Measurements from ENCODE around the gene HPGD.
"Not testable (repeated sequence)": the region's sequence is repeated elsewhere in the genome, so short reads cannot be mapped to it uniquely, and the experiment has no call there.

Gene HPGD

DNA sequence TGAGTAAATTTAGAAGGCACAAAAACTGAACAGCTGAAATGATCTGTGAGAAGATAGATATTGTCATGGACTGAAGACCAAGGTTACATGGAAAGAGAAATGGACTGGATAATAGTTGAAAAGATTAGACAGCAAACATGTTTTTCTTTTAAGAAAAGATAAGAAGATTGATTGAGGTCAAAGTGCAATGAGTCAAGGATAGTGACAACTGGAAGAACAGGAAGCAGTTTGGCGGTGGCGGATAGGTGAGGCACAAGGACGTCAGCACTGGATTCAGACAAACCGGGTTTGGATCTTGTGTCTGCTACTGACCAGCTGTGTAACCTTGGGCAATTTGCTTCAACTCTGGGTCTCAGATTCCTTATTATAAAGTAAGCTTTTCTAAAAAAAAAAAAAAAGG, 2.0 kb upstream of the HPGD start:
- no peak for DNase-seq

DNA sequence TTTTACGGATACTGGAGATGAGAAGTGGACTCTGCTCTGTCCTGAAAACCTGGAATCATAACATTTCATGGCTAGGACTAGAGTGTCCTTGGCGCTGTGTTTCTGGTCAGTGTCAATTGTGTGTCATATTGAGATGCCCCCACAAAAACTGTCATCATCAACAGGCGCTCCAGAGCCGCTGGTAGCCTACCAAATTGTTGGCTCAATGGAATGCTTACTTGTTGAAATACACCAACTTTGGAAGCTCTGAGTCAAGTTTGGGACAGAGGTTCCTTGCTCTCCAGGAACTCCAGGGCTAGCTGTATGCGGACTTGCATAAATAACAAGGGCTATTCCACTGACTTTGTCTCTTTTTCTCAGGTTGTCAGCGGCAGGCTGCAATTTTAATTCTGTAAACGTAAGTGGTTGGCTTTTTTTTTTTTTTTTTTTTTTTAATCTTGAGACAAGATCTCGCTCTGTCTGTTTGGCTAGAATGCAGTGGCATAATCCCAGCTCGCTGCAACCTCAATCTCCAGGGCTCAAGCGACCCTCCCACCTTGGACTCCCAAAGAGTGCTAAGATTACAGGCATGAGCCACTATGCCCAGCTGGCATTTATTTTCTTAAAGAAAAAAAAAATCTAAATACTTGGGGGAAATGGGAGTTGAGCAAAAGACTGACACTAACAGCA, 871 bp upstream of the HPGD start:
- no peak for DNase-seq

DNA sequence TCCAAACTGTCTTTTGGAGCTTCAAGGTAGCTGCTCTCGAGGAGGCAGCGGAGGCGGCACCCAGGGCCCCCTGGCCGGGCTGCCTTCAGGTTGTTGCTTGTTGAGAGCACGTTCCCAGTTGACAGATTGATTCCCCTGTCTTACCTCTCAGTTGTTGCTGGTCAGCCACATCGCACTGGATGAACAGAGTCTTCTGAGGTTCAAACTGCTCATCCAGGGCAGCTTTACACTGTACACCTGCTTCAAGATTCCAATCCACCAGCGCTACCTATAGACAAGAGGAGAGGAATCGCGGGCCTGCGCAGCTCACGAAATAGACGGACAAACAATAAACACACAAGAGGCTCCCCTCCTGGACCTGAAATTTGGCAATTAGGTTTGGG, 497 bp downstream of the HPGD start:
- DNase-seq = peak in 1 of 2 experiments; percentile 11

DNA sequence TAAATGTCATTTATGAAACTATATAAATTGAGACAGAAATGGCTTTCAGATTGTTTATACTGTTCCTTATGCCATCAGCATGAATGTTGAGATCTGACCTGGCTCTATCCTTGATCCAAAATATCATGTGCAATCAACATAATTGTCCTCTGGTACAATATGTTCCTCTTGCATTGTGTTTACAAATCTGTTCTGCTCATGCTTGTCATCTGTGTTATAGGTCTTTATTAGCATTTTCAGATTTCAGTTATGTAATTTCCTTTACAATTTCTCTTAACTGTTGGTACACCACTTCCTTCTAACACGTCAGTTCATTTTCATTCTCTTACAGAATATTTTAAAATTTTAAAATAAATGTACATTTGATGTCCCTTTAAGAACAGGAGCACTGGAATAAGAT, 1.6 kb downstream of the HPGD start:
- no peak for DNase-seq

DNA sequence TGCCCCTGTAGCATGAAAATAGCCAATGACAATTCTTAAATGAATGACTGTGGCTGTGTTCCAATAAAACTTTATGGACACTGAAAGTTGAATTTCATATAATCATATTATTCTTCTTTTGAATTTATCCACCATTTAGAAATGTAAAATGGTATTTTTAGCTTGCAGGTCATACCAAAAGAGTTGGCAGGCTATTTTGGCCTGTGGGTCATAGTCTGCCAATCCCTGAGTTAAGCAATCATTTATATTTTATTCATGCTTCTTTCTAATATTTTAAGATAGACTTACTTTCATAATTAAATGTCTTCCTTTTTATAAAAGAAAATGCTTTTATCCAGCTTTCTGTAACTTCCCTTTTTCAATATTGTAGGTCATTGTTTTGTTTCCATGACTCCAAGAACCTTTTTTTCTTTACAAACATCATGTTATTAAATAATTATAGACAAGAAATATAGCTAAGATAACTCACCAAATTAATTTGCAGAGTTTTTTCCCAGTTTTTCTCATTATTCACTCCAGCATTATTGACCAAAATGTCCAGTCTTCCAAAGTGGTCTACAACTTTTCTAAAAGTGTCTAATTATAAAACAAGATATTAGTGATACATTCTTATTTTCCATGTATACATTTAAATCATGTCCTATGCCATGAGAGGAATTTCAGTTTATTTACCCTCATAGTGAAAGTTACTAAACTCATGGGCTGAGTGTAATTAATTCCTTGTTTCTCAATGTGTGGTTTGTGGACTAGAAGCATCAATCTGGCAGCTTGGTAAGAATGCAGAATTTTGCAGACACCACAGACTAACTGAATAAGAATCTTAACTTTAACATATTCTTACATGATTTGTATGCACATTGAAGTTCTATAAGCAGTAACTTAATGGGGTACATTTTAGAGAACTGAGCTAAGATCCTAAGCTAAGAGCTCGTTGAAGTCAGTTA, 4.5 kb downstream of the HPGD start:
- no peak for DNase-seq

DNA sequence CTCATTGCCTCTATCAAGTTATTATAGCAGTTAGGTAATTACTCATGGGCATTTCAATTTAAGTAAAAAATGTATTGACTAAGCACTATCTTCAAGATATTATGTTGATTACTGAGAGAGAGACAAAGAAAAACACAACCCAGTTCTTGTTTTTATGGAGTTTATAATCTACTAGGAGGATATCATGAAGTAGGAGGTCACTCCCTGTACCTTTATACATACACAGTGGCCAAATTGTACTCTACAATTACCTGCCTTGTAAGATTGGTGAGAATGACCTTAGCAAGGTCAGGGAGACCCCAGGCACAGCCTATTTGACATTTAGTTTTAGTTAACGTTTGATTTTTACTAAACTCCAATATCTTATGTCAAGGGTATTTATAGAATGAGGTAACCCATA, 5.5 kb downstream of the HPGD start:
- DNase-seq = no peak

DNA sequence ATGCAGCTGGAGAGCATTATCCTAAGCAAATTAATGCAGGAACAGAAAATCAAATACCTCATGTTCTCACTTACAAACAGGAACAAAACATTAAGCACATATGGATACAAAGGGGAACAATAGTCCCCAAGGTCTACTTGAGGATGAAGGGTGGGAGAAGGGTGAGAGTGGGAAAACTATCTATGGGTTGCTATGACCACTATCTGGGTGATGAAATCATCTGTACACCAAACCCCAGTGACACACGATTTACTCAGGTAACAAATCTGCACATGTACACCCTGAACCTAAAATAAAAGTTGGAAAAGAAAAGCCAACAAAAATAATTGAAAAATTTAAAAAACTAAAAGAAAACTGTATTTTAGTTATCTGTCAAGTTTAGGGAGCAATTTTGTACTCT, 5.9 kb downstream of the HPGD start:
- no peak for DNase-seq

DNA sequence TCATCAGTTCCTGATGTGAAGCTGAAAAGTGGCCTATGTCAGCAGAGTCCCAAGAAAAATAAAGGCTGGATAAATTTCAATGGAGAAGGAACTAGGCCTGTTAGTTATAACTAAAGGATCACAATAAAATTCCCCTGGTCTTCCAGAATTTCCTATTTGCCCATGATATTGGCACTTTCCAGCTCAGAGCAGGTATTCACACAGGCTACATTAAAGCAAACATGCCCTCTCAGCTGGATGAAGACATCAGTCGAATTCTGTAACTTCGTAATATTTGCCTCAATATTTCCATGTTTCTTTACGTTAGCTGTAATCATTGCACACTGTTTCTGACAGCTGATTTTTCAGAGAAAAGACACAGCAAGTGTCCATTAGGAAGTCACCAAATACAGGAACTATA, 9.5 kb downstream of the HPGD start:
- no peak for DNase-seq

DNA sequence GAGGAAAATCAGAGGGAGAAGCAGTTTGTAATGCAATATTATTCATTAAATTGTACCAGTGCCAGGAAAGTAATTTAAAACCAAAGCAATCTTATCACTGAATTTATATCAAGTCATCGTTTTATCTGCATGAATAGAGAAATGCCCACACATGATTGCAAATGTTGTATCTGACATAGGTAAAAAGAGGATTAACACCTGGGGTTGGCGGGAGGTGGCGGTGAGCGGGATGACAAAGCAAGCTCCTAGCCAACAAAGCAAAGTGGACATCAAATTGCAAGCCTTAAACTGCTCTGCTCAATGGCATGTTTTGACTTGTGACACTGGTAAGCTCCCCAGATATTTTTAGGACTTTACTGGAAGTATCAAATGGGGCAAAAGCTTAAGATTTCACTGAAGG, 16.4 kb downstream of the HPGD start:
- DNase-seq = no peak

DNA sequence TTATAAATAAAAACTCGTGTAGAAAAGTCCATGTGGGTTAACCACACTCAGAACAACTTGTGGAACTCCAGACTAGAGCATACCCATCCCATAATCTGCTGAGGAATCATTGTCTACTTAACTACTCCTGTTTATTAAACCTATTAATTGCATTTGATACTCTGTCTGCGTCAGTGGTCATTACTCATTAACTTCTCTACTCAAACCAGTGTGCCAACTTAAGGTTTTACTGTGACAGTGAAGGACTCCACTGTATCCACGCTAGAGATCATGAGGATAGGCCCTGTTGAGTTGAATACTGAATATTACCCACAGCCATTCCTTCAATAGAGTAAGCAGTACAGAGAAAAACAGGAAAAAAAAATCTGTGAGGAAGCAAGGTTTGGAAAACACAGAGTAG, 17.3 kb downstream of the HPGD start:
- DNase-seq = no peak

DNA sequence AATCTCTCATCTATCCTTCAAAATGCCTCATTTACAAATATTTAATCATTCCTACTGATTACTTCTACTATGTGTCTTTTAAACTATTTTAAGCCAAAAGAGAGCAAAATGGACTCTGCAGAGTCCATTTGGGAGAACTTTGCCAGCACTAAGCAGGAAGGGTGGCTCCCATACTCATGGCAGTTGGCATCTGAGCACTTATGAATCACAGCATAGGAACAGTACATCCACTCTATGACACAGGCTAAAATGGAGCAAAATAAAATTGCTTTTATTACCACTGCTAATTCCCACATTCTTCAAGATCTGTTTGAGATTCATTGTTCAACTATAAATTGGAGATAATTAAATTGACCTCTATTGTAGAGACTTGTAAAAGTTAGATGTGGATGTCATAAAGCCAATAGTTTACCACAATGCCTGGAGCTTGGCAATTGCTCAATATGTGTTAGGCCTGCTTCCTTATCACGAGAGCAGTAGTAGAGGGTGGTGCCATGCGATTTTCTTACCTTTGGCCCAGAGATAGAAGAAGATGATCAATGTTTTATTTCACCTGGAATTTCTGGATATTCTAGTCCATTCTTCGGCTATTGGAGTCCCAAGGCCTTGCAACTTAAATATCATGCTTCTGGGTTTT, 19.1 kb downstream of the HPGD start:
- DNase-seq = no peak

DNA sequence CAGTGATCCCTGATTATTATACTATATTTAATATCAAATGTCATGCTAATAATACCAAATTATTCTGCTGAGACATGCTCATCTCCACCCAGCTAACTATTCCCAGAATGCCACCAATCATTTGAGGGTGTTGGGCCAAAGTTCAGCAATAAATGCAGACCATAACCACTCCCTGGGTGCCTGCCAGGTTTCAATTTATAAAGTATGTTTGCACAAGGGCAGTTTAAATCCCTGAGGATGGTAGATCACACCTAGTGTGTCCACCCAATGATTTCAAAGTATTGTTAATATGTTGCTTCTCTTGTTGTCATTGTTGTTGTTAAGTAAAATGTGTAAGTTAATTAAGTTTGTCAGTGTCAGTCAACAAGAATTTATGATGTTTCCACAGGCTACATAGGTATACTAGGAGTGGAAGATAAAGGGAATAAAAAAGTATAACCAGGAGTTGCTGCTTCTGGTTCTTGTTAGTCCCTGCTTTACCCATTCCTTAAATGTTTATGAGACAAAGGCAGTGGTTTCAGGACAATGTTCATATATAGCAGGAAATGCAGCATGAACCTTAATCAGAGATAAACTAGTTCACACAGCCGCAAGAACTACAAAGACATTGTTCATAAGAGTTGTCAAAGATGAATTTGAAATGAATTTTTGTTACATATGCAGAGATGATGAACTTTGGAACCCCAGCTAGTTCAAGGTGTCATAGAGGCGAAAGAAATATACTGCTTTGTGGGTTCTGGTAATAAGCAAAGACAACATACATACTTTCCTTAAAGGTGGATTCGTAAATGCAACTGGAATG, 25.5 kb downstream of the HPGD start:
- DNase-seq = peak; percentile 1 to 14

DNA sequence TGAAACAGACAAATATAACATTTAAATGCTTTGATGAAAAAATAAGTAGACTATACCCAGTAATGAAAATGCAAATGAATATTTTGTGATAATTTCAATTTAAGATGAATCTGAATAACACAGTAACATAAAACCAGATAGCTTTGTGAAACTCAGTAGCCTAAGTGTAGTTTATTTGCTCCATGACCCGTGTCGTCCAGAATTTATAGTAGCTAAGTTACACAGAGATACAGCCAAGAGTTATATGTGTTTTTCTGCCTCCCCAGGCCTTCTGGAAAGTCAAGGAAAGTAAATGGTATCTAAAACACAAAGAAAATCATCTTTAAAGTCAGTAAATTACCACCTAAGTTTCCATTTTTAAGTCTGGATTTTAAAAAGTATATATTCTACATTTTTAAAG, 26.7 kb downstream of the HPGD start:
- no peak for DNase-seq

DNA sequence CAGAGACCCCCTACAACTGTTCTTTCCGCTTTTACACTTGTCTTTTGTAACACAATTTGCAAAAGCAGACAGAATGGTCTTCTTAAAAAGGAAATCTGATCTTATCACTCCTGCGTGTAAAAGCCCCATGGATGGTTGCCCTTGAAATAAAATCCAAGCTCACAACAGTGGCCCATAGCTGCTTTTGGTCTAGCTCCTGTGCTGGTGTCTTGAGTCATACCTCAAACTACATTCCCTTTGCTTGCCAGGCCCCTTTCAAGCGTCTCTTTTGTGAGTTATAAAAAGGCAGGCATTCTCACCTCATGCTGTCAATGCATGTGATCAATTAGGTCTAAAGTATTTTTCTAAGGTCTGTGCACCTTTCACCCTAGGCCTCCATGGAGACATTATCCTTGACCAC, 27.6 kb downstream of the HPGD start:
- DNase-seq = no peak

DNA sequence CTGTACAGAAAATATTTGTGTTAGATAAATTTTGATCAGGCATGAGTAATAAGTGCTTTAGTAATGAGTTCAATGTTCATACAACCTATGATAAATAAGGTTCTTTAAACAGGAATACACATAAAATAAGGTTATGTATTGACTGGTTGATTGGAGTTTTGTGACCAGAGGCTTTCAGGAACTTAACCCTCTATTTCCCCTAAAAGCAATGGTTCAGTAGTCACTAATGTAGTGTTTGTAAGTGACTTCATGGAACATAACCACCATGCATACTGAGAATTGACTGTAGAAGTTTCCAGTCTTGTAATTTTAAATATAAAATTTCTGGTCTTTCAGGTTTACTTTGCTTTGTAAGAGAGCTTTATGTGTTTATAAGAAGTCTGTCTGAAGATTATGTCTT, 28.1 kb downstream of the HPGD start:
- no peak for DNase-seq

DNA sequence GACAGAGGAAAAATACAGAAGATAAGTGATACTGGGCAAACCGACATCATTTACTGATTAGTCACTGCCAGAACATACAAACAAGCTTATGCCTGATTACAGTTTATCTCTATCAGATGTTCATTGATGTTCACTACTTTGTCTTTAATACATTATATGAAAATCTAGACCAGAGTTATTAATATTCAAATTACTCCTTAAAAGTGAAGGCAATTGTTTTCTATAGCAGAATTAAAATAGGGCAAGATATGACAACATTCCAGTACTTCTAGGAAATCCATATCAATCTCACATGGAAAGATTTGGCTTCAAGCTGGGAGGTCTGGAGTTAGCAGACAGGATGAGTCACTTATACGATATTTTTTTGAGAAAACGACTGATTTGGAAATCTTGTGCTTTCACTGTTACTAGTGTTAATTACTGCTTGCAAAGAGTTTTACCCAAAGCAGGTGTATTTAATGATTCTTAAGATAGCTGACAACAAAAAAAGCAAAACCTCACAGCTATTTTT, 31.8 kb downstream of the HPGD start:
- no peak for DNase-seq

DNA sequence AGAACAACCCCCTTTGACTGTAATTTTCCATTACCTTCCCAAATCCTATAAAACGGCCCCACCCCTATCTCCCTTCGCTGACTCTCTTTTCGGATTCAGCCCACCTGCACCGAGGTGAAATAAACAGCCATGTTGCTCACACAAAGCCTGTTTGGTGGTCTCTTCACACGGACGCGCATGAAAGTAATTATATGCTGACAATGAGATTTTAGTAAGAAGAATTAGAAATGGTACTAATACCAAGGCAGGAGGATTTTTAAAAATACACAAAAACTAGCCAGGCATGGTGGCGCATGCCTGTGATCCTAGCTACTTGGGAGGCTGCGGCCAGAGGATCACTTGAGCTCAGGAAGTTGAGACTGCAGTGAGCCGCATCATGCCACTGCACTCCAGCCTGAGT, 33.9 kb downstream of the HPGD start:
- not testable (repeated sequence) for DNase-seq

DNA sequence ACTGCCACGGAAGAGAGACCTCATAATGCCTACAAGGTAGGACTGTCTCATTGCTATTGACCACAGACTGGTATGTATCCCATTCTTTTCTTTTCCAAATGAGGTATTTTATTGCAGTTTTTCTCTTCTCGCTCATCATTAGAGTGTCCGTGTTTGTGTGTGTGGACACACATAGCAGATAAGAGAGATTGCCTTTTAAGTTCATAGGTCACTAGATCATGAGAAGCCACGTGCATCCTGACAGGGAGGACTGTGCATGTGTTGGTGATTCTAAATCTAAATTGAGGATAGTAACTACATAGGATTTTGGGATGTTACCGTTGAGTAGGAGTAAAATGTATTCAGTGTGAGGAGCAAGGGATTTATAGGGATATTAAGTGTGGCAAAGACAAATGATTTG, 37.3 kb downstream of the HPGD start:
- DNase-seq = no peak

DNA sequence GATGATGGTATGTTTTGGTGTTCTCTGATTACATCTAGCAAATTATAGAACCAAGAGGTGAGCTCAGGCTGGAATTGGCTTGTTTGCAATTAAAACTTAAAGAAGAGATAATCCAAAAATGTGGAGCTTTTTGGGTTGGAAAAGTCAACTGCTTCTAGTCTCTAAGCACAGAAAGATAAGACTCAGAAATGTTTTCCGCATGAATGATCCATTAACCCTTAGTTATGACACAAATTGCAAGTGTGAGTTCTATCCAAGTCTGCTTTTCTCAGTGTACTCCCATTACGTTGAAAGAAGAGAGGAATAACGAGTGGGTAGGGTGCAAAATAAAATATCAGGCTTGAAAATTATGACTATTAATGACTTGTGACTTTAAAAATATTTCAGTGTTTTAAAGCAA, 38.5 kb downstream of the HPGD start:
- no peak for DNase-seq

DNA sequence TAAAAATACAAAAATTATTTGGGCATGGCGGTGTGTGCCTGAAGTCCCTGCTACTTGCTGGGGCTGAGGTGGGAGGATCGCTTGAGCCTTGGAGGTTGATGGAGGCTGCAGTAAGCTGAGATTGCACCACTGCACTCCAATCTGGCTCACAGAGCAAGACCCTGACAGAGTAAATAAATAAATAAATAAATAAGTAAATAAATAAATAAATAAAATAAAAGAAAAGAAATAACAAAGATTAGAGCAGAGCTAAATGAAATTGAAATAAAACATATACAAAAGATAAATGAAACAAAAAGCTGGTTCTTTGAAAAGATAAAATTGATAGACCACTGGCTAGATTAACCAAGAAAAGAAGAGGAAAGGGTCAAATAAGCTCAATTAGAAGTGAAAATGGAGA, 43.1 kb downstream of the HPGD start:
- no peak for DNase-seq

DNA sequence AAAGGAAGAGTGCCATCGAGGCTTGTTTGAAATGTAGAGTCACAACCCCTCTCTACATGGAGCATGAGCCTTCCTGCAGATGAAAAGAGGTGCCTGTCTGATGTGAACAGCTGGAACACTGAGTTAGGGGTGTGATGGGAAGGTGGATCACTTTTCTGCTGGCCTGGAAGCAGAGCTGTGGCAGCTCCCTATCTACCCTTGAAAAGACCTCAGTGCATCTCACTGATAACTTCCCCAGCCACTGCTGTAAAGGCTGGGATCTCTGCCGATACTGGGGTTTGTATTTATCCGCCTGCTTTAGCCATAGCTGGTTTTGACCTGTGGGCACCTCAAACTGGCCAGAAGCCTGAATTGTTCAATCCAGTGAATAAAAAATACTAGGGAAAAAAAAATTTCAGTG, 46.8 kb downstream of the HPGD start:
- DNase-seq = no peak

DNA sequence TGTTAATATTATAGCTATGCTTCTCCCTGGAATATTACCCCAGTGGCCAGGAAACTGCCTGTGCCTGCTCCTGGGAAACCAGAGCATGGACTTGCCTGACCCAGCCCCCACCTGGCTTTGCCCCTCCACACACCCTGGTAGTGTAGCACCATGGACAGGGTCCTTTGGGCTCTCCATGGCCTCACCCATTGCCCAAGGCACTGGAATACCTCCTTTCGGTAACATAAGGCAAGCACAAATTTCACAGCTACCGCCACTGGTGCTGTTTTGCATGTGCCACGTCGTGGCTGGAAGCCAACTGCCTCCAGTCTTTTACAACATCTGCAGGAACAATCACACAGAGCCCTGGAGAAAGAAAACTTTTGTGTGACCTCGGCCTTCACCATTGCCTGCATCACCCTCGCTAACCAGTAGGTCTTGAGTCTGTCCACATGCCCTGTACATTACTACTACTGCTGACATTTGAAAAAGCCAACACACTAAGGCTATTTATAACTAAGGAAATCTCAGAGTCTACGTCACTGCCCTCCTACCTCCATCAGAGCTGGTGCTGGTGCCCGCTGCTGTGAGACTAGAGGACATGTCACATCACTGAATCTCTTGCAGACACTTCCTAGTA, 47.7 kb downstream of the HPGD start:
- DNase-seq = no peak

DNA sequence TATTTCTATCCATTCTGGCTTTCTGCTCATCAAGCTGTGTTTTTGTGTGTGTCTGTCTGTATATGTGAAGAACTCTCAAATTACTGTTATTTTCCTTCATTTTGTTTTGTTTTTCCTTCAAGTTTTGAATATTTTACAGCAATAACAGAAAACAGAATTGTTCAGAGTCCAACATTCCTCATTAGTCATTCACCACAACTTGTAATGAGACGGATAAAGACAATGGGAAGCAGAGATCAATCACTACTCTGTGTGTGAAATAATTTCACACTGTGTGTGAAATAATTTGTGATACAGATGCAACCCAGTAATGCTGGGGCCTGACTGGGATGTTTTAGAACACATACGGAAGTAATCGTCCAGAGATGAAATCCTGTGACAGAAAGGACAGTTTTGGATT, 55.2 kb downstream of the HPGD start:
- DNase-seq = no peak
